Measurements from ENCODE around the gene TUBA4B. TPM values are rescaled to one million over a fixed set of nuclear protein-coding genes. Genes with fewer than 3 reads are reported as not detected.

Gene TUBA4B
- total RNA-seq, 1 donor: not detected

GRCh38 chr2:219289537-219290361, 36.7 kb downstream of the TUBA4B start:
- peak in 2 of 3 donors; percentile 36 to 48 for DNase-seq (ENCODE audit: low read depth in 2 of 3, low spot score in 2 of 3)

GRCh38 chr2:219290381-219291171, 37.5 kb downstream of the TUBA4B start:
- DNase-seq (ENCODE audit: low read depth in 2 of 3, low spot score in 2 of 3): no peak

DNA sequence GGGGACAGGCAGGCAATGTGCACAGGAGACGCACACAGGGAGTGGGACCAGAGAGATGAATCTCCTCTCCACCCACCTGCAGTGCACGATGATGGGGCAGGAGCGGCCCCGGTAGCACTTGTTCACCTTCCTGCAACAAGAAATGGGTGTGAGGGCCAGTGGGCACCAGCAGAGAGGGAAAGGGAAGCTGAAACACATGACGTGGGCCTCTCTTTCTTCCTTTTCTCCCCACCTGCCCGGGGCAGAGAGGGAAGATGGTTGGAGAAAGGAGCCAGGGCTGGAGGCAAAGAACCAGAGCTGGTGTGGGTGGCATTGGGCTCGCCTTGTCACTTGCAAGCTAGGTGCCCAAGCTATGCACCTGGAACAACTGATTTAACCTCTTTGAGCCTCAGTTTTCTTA, 38.4 kb downstream of the TUBA4B start:
- DNase-seq (ENCODE audit: low read depth in 2 of 3, low spot score in 2 of 3): no peak

DNA sequence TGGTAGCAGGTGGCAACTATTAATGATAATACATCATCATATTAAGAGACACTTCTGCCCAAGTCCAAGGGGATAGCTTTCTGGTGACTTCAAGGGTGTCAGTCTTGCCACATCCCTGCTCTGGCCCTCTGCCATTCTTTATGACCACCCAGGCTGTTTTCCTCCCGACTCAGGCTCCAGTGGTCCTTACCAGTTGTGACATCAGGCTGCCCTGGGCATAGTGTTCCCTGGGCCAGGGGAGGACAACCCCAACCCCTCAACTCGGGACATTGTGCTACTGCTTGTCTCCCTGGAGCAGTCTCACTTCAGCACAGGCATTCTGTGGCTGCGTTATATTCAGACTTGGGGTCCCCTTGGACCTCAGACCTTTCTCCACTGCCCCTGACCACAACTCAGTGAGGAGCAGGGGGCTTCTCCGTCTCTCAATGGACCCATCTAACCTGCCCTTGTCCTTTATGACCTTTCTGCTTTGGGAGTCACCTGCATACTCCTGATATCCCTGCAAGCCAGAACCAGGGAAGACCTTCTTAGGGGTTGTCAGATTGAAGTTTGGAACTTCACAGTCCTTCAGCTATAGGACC, 39.0 kb downstream of the TUBA4B start:
- DNase-seq (ENCODE audit: low read depth in 2 of 3, low spot score in 2 of 3): no peak

DNA sequence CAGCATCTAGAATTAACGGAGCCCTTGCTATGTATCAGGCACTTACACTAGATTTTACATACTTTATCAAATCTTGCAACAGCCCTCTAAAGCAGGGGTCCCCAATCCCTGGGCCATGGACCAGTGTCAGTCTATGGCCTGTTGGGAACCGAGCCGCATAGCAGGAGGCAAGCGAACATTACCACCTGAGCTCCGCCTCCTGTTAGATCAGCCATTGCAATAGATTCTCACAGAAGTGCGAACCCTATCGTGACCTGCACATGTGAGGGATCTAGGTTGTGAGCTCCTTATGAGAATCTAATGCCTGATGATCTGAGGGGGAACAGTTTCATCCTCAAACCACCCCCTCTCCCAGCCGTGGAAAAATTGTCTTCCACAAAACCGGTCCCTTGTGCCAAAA, 39.6 kb downstream of the TUBA4B start:
- no peak for DNase-seq (ENCODE audit: low read depth in 2 of 3, low spot score in 2 of 3)

- DNase-seq (ENCODE audit: low read depth in 2 of 3, low spot score in 2 of 3): no peak
Measured at GRCh38 chr2:219293736-219294231, 40.7 kb downstream of the TUBA4B start.

DNA sequence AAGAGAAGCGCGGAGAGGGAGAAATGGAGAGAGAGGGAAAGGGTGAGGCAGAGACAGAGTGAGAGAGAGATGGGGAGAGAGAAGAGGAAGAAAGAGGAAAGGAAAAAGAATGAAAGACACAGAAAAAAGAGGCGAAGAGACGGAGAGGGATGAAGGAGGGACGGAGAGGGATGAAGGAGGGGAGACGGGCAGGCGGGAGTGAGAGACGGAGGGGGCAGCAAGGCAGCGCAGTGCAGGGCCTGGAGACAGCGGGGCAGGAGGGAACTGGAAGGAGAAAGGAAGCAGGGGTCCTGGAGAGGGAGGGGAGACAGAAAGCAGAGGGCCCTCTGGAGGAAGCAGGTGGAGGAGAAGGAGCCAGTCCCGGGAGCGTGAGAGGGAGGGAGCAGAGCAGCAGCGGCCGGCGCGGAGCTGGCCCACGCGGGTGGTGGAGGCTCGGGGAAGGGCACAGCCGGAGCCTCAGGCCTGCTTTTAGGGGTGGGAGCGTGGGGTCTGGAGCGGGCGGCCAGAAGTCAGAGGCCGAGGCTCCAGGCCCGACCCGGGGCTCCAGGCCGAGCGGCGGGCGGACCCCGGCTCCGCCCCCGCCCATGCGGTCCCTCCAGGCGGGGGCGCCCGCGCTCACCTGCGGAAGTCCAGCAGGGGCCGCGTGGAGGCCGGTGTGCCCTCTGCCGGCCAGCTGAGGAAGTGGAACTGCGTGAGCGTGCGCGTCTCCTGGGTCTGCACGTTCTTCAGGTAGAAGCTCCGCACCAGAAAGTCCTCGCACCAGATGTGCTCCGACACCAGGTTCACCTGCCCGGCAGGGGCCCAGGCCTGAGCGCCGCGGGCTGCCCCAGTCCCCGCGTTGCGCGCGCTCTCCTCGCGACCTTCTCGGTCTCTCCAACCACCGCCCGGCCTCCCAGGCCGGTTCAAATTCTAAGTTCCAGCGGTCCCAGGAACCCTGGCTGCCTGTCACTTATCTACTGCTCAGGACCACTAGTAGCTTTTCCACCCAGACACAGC, 41.6 kb downstream of the TUBA4B start:
- peak; percentile 86 to 89 (median 86) for DNase-seq (ENCODE audit: low read depth in 2 of 3, low spot score in 2 of 3)

GRCh38 chr2:219296142-219296541, 43.1 kb downstream of the TUBA4B start:
- DNase-seq (ENCODE audit: low read depth in 2 of 3, low spot score in 2 of 3): no peak

DNA sequence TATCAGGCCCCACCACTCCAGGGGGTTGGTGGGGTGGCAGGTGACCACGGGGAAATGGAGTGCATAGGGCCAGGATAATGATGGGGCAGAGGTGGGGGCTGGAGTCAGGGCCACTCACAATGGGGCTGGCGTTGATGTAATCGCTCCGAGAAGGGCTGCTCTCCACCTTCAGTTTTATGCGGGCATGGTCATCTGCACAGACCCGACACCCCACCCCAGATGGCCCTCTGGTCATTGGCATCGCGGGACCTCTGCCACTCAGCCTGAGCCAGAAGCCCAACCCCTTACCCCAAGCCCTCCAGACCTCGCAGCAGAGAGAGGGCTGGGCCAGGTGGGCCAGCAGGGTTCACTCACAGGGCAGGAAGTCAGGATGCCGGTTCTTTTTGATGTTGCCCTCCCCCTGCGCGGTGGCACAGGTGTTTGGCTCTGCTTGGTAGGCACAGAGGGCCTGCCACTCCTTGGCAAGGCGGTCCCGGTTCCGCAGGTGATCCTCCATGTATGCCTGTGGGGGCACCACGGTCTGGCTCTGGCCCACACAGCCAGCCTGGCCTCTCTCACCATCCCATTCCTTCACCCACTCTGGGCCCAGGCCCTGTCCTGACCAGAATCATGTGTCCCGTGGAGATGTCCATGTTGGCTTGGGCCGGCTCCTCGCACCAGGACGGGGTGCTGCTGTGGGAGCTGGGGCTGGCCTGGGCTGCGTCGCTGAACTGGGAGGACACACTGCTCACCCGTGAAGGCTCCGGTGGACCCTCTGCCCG, 43.8 kb downstream of the TUBA4B start:
- no peak for DNase-seq (ENCODE audit: low read depth in 2 of 3, low spot score in 2 of 3)

- no peak for DNase-seq (ENCODE audit: low read depth in 2 of 3, low spot score in 2 of 3)
Measured at GRCh38 chr2:219297766-219298456, 44.9 kb downstream of the TUBA4B start.

DNA sequence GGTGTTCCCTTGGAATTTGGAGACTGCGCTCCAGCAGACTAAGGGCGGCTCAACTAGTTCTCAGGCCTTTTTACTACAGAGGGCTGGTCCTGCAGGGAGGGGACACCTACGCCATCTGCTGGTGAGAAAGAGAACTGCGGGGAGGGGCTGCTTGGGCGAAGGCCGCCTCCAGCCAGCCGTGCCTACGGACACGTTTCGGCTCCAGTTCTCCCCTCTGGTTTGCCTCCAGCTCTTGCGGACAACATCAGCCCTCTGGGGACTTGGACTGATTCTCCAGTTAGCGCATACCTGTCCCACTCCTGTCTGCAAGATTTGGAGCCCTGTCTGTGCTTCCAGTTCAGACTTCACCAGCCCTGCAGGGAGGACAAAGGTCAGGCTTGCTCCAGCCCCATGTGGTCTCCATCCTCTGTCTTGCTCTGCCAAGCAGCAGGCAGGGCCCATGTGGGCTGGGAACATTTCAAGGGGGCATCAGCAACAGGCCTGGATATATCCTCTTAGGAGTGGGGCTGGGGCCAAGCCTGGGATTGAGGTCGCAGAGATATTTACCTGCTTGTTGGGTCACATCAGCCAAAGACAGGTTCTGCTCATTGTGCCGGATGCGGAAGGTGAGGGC, 45.8 kb downstream of the TUBA4B start:
- DNase-seq (ENCODE audit: low read depth in 2 of 3, low spot score in 2 of 3): peak; percentile 70 to 84 (median 76)

DNA sequence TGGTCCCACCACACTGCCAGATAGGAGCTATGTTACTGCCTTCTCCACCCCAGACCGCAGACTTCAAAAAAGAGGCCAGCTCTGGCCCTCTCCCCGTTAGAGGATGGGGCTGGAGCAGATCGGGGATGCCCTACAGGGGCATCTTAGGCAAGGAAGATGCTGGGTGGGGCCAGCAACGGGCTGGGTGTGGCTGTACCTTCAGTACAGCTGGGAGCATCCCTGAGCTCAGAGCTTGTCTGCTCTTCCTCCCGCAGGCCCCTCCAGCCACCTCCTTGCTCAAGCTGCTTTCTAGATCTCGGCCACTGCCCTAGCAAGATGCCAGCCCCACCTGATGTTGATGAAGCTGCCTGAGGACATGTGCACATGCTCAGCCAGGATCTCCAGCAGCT, 46.3 kb downstream of the TUBA4B start:
- DNase-seq (ENCODE audit: low read depth in 2 of 3, low spot score in 2 of 3): no peak

GRCh38 chr2:219300022-219300421, 47.0 kb downstream of the TUBA4B start:
- DNase-seq (ENCODE audit: low read depth in 2 of 3, low spot score in 2 of 3): no peak

- DNase-seq (ENCODE audit: low read depth in 2 of 3, low spot score in 2 of 3): no peak
Measured at GRCh38 chr2:219302412-219302968, 49.4 kb downstream of the TUBA4B start.

GRCh38 chr2:219304223-219304622, 51.2 kb downstream of the TUBA4B start:
- no peak for DNase-seq (ENCODE audit: low read depth in 2 of 3, low spot score in 2 of 3)

GRCh38 chr2:219306047-219306446, 53.0 kb downstream of the TUBA4B start:
- no peak for DNase-seq (ENCODE audit: low read depth in 2 of 3, low spot score in 2 of 3)

DNA sequence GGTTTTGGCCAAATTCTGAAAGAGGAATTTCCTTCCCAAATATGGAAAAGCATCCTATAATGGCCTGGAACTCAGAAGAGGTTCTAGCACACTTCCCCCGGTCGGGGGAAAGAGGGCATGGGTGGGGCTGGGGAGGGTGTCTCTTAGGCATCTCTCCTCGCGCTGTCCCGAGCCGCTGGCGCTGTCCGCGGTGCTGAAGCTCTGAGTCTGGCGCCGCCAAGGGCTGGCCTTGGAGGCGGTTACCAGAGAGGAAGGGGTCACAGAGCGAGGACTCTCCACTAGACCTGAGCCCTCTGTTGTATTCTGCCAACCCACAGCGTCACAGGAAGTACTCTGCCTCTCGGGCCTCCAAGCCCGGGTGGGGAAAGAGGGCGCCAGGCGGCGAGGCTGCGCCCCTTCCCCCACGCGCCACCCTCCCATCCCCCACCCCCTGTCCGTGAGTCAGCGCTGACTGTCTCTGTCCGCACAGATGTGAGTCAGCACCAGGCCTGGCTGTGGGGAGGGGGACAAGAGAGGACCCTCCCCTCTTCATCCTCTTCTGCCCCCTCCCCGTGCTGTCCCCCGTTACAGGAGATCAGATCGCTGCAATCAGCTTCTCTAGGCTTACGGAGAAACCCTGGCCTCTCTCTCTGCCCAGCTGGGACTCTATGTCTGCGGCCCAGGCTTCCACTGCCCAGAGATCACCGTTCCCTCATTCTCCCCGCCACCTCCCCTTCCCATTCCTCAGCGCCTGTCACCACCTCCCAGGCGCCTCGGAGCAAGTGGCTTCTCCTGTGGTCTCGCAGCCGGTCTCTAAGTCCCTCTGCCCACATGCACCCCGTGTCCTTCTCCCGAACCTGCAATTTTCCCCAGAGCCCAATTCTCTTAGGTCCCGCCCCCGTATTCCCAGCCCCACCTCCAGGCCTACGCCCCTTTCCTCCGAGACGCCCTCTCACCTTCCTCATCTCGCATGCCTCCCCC, 55.4 kb downstream of the TUBA4B start:
- DNase-seq (ENCODE audit: low read depth in 2 of 3, low spot score in 2 of 3): peak; percentile 40 to 85 (median 81)

Measured in hematopoietic multipotent progenitor cell (in vitro differentiated cells).